ENCODE results near the gene ST6GALNAC3.

The ST6GALNAC3 gene

DNA sequence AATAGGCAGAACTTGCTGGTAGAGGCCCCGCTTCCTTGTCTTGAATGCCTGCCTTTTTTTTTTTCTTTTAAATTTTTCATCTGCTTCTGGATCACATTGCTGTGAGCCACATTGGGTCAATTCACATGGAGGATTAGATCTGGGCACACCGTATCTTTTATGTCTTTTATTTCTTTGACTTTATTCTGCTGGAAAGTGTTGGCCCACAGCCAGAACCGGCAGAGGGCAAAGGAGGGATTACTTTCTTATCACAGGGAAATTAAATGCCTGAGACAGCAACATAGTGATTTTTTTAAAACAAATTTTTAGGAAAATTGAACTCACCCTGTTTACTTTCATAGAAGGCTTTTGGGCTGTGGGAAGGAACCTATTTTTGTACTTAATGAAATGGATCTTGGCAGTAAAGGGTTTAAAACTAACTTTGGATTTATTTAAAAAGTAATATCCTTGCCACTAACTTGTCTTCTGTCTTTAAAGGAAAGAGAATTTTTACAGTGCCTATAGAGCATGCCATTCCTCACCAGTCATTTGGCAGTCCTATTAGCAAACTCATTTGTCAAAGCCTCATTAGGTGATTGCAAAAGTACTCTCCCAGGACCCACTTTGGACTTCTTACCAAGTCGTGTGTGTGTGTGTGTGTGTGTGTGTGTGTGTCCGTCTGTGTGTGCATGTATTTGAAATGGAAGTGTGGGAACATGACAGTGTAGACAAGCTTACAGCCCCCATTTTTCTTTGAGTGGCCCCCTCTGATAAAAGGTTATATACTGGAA is 68.4 kb downstream of the ST6GALNAC3 start:
- no peak for DNase-seq (ENCODE audit: low read depth)

DNA sequence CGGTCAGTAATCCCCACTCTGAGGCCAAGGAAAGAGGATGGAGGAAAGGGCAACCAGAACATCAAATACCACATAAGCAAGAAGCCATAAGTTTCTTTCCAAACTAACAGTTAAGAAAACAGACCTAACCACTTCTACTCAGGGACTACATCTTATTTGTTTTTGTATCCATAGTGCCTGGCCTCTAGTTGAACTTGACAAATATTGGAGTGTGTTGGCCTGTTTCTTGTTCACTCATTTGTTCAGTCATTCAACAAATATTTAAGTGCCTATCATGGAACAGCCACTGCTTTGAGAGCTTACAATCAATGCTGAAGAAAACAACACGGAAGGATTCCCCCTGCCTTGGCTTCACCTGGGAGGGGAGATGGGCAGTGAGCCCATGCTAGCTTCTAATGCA is 69.7 kb downstream of the ST6GALNAC3 start:
- no peak for DNase-seq (ENCODE audit: low read depth)

DNA sequence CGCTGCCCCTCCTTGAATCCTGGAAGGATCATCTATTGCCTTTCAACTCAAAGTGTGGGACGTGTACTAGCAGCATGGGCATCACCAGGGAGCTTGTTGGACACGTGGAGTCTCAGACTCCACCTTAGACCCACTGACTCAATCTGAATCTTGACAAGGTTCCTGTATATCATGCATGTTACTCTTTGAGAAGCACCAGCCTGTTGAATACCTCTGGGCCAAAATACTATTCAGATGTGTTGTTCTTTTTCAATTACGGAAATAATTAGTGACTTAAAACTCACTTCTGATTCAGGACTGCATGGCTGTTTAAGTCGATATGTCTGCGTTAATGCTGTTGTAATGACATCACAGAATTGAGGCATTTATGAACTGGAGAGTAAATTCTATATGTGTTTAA is 70.8 kb downstream of the ST6GALNAC3 start:
- DNase-seq (ENCODE audit: low read depth), result no peak

DNA sequence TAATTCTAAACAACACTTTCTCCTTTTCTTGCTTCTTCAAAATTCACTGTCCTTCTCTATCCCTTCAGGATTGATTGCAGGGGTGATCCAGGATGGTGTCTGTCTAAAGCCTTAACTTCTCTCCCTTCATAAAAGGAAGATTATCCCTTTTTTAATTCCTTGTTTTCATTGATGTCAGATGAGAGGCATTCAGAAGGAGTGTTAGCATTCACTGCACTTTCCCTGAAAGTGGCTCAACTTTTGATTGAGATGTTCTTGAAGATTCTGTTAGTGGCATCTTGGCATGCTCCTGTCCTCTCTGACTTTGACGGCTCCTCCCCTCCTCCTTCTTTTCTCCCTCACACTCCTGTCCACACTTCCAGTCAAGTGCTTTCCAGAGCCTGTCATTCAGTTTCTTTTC is 71.6 kb downstream of the ST6GALNAC3 start:
- no peak for DNase-seq (ENCODE audit: low read depth)

DNA sequence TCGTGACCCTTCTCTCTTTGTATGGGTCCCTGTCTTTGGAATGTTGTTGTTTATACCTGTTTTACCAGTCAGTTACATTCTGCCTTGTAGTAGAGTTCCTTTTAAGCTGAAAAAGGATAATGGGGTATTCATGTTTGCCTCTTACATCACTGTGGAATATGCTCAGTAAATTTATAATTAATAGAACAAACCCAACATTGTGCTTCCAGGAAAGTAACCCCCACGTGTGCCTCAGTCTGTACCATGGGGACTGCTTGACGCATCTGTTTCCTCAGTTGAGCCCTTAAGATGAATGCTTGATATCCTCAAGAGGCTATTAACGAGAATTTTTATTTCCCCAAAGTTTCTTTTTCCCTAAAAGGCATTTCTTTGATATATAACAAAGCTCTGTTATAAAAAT is 73.4 kb downstream of the ST6GALNAC3 start:
- no peak for DNase-seq (ENCODE audit: low read depth)

DNA sequence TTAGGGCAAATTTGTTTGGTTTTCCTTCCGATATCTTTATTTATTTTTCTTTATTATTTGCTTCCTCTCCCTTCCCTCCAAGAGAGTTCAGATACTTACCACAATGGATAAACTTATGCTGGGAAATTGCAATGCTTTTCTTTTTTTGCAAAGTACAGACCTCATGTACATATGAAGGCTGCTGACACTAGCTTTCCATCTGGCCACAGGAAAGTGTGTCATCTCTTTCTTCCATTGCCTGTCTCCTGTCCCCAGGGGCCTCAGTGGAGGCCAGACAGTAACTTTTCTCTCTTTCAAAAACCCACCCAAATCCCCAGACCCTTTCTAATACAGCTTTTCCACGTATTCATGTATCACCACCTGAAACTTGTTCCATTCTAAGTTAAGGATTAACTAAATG is 73.9 kb downstream of the ST6GALNAC3 start:
- no peak for DNase-seq (ENCODE audit: low read depth)

DNA sequence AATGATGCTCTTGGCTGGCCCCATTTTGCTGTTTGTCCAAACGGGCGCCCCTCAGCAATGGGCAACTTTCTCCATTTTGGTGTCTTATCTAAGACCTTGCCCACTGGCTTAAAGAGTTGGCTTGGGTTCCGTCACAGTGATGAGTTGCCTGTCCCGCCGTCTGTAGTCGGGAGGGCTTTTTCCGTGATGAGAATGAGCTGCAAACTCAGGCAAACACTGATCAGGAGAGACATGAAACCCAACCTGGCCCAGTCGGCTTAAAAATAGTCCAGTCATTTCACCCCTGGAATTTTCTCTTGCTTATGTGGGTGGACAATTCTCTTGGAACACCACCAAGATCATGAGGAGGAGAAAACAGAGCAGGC is 79.3 kb downstream of the ST6GALNAC3 start:
- no peak for DNase-seq (ENCODE audit: low read depth)

DNA sequence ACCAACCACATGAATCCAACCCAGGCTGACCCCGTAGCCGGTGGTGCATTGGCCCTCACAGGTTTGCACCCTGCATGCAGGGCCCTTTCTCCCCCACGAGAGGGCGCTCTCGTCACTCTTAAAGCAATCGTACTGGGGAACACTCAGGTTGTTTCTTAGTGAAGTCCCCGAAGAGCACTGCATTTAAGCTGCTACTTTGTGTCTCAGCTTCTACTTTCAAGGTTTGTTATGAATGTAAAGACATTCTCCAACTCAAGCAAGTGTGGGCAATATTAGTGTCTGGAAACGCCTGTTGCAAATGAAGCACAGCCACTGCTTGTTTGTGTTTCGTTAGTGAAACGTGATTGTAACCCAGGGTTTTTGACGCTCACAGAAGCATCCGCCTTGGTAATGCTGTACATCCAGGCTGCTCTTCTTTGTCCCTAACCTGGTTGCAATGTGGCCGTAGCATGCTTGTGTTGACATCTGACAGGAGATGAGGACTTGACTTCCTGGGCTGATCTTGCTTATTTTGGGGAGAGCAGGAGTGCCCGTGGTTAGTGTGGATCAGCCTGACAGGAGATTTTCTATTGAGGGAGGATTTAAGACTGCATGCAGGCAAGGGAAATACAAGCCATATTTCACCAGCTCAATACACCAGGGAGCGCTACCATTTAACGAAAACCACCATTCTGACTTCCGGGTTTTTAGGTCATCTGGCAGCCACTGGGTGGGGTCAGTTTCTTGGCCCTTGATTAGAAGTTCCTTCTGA is 79.8 kb downstream of the ST6GALNAC3 start:
- DNase-seq (ENCODE audit: low read depth), result peak; percentile 75

DNA sequence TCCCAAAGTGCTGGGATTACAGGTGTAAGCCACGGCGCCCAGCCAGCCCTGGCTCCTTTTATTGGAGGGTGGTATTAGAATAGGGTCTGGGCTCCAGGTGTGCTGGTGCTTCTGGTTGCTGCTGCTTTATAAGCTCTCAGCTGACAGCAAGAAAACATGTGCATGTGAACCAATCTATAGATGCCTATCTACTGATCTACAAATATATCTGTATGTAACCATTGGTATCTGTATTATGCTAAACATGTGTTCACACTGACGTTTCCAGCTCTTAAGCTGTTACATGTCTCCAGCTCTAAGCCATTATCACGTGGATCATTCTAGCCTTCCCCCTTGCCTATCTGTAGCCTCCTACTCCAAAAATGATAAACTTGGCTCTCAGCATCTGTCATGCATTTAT is 82.4 kb downstream of the ST6GALNAC3 start:
- no peak for DNase-seq (ENCODE audit: low read depth)

DNA sequence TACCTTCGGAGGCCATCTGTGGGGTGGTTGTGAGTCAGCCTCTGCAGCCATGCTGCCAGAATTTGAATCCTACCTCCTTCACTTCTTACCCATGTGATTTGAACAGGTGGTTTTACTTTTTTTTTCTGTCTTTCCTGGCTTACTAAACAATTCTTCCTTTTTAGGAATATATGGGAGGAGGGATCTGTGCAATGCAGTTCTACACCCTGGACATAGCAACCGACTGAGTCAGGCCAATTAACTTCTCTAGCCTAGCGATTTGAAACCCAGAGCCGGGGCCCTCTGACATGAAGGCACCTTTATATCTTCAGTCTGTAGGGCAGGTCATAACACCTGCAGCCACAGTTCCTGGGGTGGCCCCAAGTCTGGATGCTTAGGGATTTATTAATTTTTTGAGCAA is 83.6 kb downstream of the ST6GALNAC3 start:
- no peak for DNase-seq (ENCODE audit: low read depth)

DNA sequence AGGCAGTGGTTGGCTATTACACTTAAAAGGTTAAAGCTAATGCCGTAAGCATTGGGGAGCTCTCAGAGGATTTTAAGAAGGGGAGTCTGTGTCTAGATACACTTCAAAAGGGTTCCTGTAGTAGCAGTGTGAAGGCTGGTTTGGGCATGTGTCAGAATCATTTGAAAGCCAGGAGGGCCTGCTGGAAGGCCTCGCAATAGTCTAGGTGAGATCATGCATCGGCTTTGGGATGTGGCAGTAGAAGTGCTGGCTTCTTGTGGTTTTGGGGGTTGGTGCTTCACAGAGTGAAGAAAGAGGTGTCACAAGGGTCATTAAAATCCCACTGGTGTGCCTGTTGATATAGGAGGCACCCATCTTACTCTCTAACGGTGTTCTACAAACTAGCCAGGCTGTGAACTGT is 85.7 kb downstream of the ST6GALNAC3 start:
- DNase-seq (ENCODE audit: low read depth), result no peak

DNA sequence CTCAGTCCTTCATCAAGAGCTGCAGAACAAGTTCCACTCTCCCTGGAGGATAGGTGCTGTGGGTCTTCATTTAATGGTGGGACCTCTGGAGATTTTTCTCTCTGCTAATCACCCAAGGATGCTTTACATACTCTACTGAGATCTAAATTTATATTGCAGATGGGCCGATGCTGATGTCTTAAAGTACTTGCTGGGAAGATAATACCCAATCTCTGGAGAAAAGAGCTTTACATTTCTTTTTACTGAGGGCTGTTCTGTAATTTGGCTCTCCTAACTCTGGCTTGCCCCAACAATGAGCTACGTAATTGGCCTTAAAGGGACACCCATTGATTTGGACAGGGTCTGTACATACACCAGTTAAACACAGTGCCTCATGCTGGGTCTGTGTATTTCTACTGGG is 86.9 kb downstream of the ST6GALNAC3 start:
- DNase-seq (ENCODE audit: low read depth), result no peak

DNA sequence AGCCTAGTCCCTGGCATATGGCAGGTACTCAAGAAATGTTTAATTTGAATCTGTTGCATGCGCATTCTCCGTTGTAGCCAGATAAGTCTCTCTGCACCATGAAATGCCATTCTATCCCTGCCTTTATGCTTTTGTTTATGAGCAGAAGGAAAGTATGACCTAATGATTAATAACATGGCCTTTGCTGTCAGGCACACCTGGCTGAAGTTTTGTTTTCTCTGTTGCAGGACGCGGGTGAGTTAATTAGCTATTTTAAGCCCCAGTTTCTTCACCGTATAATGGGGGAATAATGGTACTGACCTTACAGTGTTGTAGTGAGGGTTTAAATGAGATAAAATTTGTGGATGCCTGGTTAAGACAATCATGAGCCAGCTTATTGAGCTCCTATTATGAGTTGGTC is 87.7 kb downstream of the ST6GALNAC3 start:
- DNase-seq (ENCODE audit: low read depth), result no peak

DNA sequence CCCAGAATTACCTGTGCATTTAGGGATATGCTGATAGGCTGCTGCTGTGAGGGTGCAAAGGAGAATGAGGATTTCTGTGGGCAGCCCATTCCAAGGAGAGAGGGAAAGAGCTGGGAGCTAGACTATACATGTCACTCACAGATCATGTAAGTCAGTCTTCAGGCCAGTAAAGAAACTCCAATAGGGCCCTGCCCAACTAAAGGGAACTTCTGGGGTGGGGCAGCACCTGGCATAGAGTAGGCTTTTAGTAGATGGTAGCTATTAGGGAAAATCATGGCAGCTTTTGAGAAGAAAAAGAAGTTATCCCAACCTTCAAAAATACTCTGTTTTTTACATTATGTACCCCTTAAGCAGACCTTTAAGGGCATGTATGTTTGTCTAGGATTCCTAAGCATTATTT is 89.6 kb downstream of the ST6GALNAC3 start:
- DNase-seq (ENCODE audit: low read depth), result no peak

DNA sequence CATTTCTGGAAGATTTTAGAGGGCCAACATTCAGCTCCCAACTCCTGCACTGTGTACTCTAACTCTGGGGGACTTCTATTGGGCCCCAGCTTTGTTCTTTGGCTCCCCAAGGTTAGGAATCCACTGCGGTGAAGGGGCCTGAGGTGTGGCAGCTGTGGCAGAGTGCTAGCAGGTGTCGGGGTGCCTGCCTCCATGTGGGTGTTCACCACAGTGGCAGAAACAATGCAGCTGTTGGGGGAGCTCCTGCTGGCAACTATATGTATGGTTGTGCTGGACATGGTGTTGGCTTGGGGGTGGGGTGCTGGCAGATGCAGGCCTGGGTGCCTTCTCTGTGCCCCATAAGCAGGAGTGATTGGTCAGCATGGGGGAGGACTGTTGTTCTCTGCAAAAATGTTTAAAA is 95.5 kb downstream of the ST6GALNAC3 start:
- DNase-seq (ENCODE audit: low read depth), result no peak

DNA sequence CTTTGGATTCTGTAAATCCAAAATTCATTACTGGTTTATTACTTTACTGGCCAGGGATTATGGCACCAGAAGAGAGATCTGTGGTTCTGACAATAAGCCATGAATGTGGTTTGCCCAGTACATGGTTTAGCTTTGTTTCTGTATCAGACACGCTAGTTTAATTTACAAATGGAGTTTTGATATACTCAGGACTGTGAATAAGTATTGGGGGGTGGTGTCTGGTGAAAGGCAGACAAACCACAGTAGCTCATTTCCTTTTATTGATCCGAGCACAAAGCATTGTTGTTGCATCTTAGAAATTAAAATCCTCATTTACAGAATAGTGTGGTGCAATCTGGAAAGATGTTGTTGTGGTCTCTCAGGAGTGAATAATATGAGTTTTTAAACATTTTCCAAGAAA is 96.0 kb downstream of the ST6GALNAC3 start:
- DNase-seq (ENCODE audit: low read depth), result no peak

DNA sequence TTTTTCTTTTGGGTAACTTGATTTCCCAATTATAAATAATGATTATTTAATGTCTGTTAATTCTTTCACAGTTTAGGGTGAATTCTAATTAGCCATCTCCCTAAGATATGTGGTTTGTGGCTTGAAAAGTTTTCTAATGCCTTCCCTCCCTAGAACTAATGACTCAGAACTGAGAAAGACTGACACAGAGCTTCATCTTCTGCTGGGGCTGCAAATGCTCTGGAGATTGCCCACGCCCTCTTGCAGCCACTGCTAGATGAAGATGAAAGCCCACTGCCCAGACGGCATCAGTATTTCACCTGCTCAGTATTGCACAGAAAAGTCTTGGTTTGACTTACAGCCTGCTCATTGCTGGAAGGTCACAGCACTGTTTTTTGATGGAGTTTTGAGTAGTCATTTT is 101.5 kb downstream of the ST6GALNAC3 start:
- DNase-seq (ENCODE audit: low read depth), result peak; percentile 29

DNA sequence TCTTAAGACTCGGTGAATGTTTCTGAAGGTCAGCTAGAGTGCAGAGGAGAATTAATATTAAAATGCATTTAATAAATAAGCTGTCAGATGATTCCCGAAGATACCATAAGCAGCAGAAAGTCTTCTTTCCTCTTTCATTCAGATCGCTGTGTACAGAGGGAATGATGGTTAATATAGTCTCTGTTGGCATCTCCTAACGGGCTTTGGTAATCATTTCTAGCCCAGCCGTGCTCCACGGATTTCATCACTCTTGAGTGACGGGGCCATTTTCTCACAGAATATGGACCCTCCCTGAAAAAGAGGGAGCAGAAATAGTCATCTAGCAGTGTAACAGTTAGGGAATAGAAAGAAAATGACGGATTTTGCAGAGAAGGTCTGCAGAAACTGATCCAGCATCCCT is 103.1 kb downstream of the ST6GALNAC3 start:
- no peak for DNase-seq (ENCODE audit: low read depth)

DNA sequence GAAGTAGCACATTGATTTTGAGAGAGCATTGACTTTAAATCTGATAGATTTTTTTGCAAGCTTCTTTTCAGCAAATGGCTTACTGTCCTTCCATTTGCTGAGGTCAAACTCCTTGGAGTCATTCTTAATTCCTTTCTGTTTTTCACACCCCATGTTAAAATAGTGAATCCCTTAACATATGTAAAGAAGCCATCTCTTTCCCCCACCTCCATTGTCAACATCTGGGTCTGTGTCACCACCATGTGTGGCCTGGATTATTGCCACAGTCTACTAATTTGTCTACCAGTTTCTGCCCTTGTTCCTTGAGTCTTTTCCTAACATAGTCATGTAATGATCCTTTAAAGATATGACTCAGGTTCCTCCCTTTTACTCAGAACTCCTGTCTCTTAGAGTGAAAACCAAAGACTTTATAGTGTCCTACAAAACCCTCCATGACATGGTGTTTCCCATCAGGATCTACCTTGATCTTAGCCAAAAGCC is 104.7 kb downstream of the ST6GALNAC3 start:
- DNase-seq (ENCODE audit: low read depth), result no peak

DNA sequence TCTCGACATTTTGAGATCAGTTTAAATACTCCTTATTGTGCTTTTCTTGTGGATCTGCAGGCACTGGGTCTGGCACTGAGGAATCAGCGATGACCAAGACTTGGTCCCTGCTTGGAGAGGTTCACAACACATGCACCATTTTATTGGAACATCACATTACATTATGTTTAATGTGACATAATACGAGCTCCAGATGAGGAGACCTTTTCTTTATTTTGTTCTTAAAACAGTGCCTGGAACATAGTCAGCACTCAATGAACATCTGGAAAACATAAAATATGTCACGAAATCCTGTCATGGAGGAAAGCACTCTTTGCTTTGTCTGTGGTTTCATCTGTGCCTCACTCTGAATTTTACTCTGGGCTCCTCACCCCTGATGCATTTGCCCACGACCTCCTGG is 110.7 kb downstream of the ST6GALNAC3 start:
- DNase-seq (ENCODE audit: low read depth), result no peak

DNA sequence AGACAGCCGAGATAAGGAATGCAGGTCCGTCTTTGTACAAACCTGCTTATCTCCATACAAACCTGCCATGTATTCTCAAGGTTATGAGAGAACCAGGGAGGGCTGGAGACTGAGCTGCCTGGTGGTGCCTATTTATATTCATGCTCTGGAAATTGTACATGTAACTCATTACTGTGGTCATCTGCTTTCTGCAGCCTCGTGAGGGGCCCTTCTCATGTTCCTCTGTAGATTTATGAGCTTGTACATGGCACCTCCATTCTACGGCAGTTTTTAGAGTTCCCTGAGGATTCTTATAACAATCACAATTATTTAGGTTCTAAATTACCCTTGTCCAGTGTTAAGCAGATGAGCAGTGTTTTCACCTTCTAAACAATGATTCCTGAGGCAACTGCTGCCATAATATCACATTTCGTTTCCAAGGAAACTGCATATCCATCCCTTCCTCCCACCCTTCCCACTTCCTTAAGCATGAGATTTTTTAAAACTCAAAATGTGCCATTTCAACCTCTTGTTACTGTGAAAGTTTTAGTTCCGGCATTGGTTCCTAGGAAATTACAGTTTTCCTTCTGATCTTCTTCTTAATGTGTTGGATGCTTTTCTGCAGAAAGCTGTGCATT is 112.1 kb downstream of the ST6GALNAC3 start:
- no peak for DNase-seq (ENCODE audit: low read depth)

DNA sequence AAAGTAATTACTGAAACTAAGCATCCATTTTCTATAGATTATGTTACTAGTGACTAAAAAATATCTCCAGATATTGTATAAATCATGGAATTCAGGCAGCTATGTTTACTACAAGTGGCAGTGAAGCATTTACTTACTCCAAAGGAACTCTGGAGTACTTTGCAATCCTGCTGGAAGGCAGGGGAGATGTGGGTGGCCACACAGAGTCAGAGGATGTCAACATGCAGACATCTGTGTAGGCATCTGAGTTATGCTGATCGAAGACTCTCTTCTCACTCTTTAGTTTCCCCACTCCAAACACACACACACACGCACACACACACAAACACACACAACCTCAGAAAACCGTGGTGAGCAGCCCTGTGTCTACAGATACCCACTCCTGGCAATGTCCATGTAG is 112.9 kb downstream of the ST6GALNAC3 start:
- no peak for DNase-seq (ENCODE audit: low read depth)

DNA sequence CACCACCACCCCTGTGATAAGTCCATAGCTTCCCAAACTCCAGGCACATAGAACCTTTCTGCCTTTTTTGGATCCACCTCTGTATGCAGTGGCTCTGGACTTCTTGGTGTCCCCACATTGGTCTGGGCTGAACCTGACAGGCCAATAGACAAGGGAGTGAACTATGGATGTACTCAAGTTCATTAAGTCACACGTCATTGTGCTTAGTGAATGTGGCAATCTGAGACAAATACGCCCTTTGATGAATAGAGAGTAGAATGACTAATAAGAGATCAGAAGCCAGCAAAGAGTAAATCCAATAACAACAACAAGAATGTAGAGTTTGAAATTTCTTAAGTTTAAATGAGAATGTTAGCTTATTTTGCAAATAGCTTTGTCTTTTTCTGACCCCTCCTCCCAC is 114.8 kb downstream of the ST6GALNAC3 start:
- DNase-seq (ENCODE audit: low read depth), result no peak
